CD4-positive, alpha-beta T cell treated with Interleukin-6 for 4 hours (primary cell): Measurements from ENCODE around the gene ATP11B.

Experiments used
- DNase-seq: peaks from one replicate; pipeline ENCODE4 v3.0.0-alpha.2; 2020; ENCODE audit warnings: mixed read lengths

ATP11B gene

DNA sequence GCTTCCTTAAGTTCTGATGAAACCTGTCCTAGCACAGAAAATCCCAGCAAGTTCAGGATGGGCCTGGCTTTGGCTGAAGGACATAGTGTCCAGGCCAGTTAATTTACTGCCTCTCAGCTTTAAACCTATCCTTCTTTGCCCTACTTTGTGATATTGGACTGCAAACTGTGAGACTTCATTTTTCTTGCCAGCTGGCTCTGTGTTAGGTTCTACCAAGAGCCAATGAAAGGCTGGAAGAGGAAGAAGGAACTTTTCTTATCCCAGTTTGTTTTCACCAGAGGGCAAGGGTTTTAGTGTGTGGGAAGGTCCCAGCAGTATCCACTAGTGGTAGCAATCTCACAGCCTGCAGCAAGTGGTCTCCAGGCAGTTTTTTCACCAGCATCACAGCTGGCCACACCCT lies 168.9 kb downstream of the ATP11B start:
- DNase-seq: no peak

DNA sequence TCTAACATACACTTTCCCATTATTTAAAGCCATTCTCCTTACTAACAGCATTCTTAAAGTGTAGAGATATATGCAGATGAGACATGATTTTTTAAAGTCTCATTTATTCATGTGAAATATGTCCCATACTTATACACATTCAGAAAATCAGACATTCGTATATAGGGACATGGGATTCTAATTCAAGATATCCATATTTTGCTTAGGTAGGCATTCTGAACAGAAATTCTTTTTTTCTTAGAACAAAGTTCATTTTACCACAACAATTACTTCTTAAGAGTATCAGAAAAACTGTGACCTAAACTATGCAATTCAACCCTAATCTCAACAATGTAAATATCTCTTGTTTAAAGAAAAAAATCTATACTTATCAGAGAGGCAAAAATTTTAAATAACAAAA lies 170.9 kb downstream of the ATP11B start:
- DNase-seq: no peak

DNA sequence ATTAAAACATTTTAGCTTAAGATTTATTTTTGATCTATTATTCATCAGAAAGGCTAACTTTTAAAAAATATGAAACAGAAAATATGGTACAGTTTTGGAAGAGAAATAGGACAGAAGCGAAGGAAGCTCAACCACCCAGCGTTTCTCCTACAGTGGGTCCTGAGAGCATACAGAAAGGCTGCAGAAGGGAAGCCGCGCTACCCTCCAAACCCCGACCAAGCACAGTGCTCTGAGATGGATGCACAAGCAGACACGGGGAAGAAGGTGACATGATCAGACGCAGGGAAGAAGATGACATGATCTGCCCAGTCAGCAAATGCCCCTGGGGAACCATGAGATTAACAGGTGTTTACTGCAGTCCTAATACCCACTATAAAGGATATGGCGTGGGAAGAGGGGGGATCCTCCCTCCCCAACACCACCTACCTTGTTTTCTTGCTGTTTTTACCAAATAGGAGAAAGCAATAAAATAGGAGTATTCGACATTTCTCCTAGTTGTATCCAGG lies 172.6 kb downstream of the ATP11B start:
- DNase-seq: no peak

GRCh38 chr3:182967218-182968204 lies 174.2 kb downstream of the ATP11B start:
- peak; percentile 13 for DNase-seq

DNA sequence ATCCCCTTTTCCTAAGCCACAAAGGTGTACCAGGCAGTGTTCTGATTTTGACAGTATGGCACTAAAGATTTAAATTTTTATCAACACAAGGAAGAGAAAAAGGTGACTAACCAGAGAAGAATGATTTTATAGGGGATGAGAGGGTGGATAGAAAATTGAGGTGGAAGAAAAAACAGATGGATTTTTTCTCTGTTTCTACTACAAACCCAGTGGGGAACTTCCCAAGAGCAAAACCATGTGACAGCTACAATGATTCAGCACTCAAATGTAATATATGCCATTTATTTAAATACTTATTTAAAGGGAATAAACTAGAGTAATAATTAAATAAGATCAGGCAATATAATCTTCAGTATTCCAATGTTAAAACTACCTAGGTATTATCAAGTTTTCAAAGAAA lies 176.0 kb downstream of the ATP11B start:
- no peak for DNase-seq

DNA sequence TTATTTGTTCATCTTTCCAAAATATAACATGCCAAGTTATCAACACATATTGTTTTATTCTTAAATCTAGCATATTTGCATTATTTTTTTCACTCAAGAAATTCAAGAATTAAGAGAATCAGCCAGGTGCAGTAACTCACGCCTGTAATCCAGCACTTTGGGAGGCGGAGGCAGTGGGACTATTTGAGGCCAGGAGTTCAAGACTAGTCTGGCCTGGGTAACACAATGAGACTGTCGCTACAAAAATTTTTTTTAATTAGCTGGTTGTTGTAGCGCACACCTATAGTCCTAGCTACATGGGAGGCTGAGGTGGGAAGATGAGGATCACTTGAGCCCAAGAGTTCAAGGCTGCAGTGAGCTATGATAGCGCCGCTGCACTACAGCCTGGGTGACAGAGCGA lies 176.5 kb downstream of the ATP11B start:
- DNase-seq: no peak

DNA sequence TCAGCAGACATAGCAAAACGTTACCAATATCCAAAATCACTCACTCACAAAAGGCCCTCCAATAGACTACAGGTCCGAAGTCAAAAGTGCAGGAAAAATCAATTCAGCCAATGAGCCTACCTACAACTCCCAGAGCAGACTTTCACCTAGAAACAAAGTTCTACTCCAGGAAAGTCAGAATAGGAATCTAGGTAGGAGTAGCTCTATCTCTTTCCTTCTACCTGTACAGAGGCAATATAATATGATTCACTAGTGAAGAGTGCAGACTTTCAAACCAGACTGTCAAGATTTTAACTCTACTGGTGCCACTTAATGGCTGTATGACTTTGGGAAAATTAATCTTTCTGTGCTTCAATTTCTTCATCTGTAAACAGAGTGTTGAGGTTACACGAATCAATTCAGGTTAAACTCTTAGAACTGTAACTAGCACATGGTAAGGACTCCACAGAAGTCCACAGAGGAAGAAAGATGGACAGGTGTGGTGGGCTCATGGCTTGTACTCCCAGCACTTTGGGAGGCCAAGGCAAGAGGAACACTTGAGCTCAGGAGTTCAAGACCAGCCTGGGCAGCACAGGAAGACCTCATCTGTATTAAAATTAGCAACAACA lies 177.6 kb downstream of the ATP11B start:
- no peak for DNase-seq
